MCF 10A (cell line): Measurements from ENCODE around the gene TRIM52. TPM values are rescaled to one million over a fixed set of nuclear protein-coding genes. Genes with fewer than 3 reads are reported as not detected.

ENCODE experiments used
- BruUV-seq: library from RNA; stranded (reverse); fragments of 400-500 nt; replicated peaks from 2 replicates; lab custom pipeline; 2021; lab: Mats Ljungman, UMichigan
- CTCF ChIA-PET: fragments of 300-600 bp; sonication (Branson Sonifier 250); formaldehyde crosslinking; extraction: SDS; loops from one replicate; lab custom pipeline; 2021; ENCODE audit warnings: antibody characterized with exemption, inconsistent platforms; lab: Yijun Ruan, JAX
- POLR2A ChIA-PET: fragments of 300-600, 350-650 bp; sonication (Branson Sonifier 250); formaldehyde crosslinking; extraction: SDS; loops from one replicate; lab custom pipeline; 2020; ENCODE audit warnings: antibody characterized with exemption, inconsistent platforms; lab: Yijun Ruan, JAX
- DNase-seq: peaks from one replicate; pipeline ENCODE4 v3.0.0-alpha.2; 2018; ENCODE audit not compliant: unreplicated experiment
- H3K27ac Mint-ChIP-seq: one replicate; pipeline ENCODE4 v1.8.0; 2022; ENCODE audit warnings: mild to moderate bottlenecking, low read depth, mixed read lengths; ENCODE audit not compliant: unreplicated experiment
- H3K27me3 Mint-ChIP-seq: one replicate; pipeline ENCODE4 v1.8.0; 2022; ENCODE audit warnings: mixed read lengths; ENCODE audit not compliant: insufficient read depth, unreplicated experiment
- H3K36me3 Mint-ChIP-seq: one replicate; pipeline ENCODE4 v1.8.0; 2022; ENCODE audit warnings: mild to moderate bottlenecking, moderate library complexity, mixed read lengths; ENCODE audit not compliant: insufficient read depth, unreplicated experiment
- H3K4me1 Mint-ChIP-seq: one replicate; pipeline ENCODE4 v1.8.0; 2022; ENCODE audit warnings: mixed read lengths; ENCODE audit not compliant: insufficient read depth, unreplicated experiment
- H3K4me3 Mint-ChIP-seq: one replicate; pipeline ENCODE4 v1.8.0; 2022; ENCODE audit warnings: mild to moderate bottlenecking, moderate library complexity, mixed read lengths; ENCODE audit not compliant: unreplicated experiment
- H3K9me3 Mint-ChIP-seq: one replicate; pipeline ENCODE4 v1.8.0; 2022; ENCODE audit warnings: mixed read lengths; ENCODE audit not compliant: unreplicated experiment
- intact Hi-C: fragments of 100-400 bp; cut with micrococcal nuclease; formaldehyde crosslinking; loops from 2 replicates; pipeline ENCODE4 v1.14.1; 2022
- total RNA-seq: library from RNA; stranded (reverse); gene quantifications from 2 replicates; pipeline ENCODE4 v1.2.3, GENCODE V29; 2022
- TF ChIP-seq, protein P1 (sequence below): fragments of 200-600 bp; IDR thresholded peaks from one replicate; pipeline ENCODE4 v1.8.0; 2022; ENCODE audit warnings: antibody characterized with exemption, mild to moderate bottlenecking; ENCODE audit not compliant: unreplicated experiment

Gene TRIM52
- total RNA-seq, 1 experiment from 2014 or later: 12.5 TPM

DNA sequence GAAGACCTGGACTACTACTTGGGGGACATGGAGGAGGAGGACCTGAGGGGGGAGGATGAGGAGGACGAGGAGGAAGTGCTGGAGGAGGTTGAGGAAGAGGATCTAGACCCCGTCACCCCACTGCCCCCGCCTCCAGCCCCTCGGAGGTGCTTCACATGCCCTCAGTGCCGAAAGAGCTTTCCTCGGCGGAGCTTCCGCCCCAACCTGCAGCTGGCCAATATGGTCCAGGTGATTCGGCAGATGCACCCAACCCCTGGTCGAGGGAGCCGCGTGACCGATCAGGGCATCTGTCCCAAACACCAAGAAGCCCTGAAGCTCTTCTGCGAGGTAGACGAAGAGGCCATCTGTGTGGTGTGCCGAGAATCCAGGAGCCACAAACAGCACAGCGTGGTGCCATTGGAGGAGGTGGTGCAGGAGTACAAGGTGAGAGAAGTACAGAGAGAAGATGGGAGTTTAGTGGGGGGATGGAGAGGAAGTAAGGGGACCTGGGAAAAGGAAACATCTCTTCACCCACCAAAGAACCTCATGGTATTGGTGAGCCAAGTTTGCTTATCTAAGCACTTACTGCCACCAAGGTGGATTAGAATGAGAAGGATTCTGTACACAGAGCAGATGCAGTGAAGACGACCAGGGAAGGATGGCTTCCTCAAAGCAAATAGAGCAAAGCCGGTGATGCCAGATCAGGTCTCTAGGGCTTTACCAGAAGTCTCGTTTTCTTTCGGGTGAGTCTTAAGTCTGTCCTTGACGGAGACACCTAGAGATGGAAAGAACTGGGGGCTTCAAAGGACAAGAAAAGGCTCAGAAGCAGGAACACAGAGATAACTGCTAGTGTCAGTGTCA, 36.3 kb downstream of the TRIM52 start:
- CTCF ChIA-PET: interaction anchor here (0.6 to 2.0 kb wide), 4 partner anchors 10 to 36 kb away, joined by 3 to 8 read pairs (median 6); partner anchors contain the start of gene TRIM52
- Mint-ChIP-seq H3K36me3 (peaks cover 55% of the 10 kb centered on the region), H3K4me1 (peaks cover 25% of the 10 kb centered on the region), H3K4me3 (peak overlapping the region; percentile 91), H3K27me3 (no peaks in the 10 kb centered on the region), H3K27ac (peak overlapping the region; percentile 91), H3K9me3 (no peaks in the 10 kb centered on the region)
- intact Hi-C loops: no loop called here
- DNase-seq: no peak
- POLR2A ChIA-PET: interaction anchor here (1.2 to 11.0 kb wide), 7 partner anchors 8 to 36 kb away, joined by 3 to 374 read pairs (median 9); partner anchors contain the start of genes RACK1, TRIM52 and TRIM7
- TF ChIP-seq, protein P1, sequence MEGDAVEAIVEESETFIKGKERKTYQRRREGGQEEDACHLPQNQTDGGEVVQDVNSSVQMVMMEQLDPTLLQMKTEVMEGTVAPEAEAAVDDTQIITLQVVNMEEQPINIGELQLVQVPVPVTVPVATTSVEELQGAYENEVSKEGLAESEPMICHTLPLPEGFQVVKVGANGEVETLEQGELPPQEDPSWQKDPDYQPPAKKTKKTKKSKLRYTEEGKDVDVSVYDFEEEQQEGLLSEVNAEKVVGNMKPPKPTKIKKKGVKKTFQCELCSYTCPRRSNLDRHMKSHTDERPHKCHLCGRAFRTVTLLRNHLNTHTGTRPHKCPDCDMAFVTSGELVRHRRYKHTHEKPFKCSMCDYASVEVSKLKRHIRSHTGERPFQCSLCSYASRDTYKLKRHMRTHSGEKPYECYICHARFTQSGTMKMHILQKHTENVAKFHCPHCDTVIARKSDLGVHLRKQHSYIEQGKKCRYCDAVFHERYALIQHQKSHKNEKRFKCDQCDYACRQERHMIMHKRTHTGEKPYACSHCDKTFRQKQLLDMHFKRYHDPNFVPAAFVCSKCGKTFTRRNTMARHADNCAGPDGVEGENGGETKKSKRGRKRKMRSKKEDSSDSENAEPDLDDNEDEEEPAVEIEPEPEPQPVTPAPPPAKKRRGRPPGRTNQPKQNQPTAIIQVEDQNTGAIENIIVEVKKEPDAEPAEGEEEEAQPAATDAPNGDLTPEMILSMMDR: no peak
- BruUV-seq: no TSS peak

DNA sequence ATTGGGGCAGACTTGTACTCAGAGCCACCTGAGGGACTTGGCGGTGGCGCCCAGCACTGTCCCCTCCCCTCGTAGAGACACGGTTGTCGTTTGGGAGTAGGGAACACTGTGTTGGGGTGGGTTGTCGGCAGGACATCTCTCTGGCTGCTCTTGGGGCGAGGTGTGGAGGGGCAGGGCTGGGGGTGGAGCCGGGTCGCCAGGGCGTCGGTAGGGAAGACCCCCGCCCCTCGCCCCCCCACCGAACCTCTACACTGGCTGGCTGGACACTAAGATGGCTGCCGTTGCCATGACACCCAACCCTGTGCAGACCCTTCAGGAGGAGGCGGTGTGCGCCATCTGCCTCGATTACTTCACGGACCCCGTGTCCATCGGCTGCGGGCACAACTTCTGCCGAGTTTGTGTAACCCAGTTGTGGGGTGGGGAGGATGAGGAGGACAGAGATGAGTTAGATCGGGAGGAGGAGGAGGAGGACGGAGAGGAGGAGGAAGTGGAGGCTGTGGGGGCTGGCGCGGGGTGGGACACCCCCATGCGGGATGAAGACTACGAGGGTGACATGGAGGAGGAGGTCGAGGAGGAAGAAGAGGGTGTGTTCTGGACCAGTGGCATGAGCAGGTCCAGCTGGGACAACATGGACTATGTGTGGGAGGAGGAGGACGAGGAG, 37.1 kb downstream of the TRIM52 start:
- ChIA-PET POLR2A (interaction anchor here (0.6 to 11.0 kb wide), 15 partner anchors 8 to 428 kb away, joined by 3 to 374 read pairs (median 9); partner anchors contain the start of genes MGAT1, RACK1, TRIM52 and TRIM7), CTCF (interaction anchor here (0.6 to 2.0 kb wide), 4 partner anchors 11 to 32 kb away, joined by 3 to 8 read pairs (median 3); no protein-coding TSS in a partner anchor)
- TF ChIP-seq, protein P1: no peak
- no peaks in the 10 kb centered on the region for H3K27me3 Mint-ChIP-seq
- DNase-seq: no peak
- intact Hi-C loops: loop anchor here (1.0 to 2.0 kb wide), 3 partner anchors 17 to 65 kb away; partner anchors contain the start of gene TRIM52
- H3K9me3 Mint-ChIP-seq: no peaks in the 10 kb centered on the region
- H3K36me3 Mint-ChIP-seq: peaks cover 50% of the 10 kb centered on the region
- peaks cover 26% of the 10 kb centered on the region for H3K4me1 Mint-ChIP-seq
- H3K4me3 Mint-ChIP-seq: peak overlapping the region; percentile 91
- TSS peak; percentile 33 for BruUV-seq
- peak overlapping the region; percentile 91 for H3K27ac Mint-ChIP-seq

DNA sequence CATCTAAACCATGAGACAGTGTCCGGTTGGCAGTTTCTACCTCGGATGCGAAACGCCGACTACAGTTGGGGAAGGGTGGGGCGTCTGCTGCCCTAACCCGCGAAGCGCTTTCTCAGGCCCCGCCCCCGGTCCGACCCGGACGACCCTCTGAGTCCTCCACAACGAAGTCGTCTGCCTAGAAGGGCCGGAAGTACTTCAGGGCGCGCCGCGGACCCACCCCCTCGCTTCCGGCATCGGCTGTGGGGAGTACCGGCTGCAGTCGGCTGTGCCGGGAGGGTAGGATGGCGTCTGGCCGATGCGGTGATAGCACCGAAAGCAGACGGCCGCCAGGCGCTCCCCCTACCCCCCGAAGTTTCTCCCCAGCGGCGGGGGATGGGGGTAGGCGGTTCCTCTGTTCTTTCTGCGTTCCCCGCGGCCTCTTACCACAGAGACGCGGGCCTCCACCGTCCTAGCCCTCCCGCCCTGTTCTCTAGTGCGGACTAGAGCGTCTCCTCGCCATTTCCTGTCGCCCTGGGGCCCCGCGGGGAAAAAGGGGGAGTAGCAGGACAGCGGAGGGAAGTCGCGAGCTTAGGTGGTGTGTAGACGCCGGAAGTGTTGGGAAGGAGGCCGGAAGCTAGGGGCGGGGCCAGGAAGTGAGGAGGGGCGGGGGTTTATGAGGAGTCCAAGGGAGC, 37.8 kb downstream of the TRIM52 start, which contains the start of gene TRIM41:
TSS of gene TRIM41 (plus strand) at position 224 of the 671 bp plus-strand sequence. CDS start 719 bp downstream, outside the sequence.
- H3K4me3 Mint-ChIP-seq: peak within 1 kb of the TSS; percentile 91
- H3K9me3 Mint-ChIP-seq: no peaks in the 10 kb centered on the region
- TF ChIP-seq, protein P1: no peak
- peaks cover 49% of the 10 kb centered on the region for H3K36me3 Mint-ChIP-seq
- peak; percentile 99 for DNase-seq
- POLR2A ChIA-PET: interaction anchor here (0.6 to 11.0 kb wide), 22 partner anchors 8 to 428 kb away, joined by 3 to 374 read pairs (median 6); partner anchors contain the start of genes MGAT1, RACK1, TRIM52 and TRIM7
- intact Hi-C loops: loop anchor here (1.0 to 2.0 kb wide), 3 partner anchors 18 to 64 kb away; partner anchors contain the start of gene TRIM52
- no TSS peak for BruUV-seq
- H3K27ac Mint-ChIP-seq: peak within 1 kb of the TSS; percentile 91
- H3K27me3 Mint-ChIP-seq: no peaks in the 10 kb centered on the region
- peaks cover 26% of the 10 kb centered on the region for H3K4me1 Mint-ChIP-seq
- CTCF ChIA-PET: interaction anchor here (0.6 to 2.0 kb wide), 5 partner anchors 12 to 38 kb away, joined by 3 to 8 read pairs (median 4); no protein-coding TSS in a partner anchor
